H9 (cell line): ENCODE results near the gene TCF7L2. TPM values are rescaled to one million over a fixed set of nuclear protein-coding genes. Genes with fewer than 3 reads are reported as not detected.
"Not testable (repeated sequence)": the region's sequence is repeated elsewhere in the genome, so short reads cannot be mapped to it uniquely, and the experiment has no call there.

Source experiments
- DNase-seq: peaks from one replicate; pipeline ENCODE4 v3.0.0-alpha.2; 2017
- H2AFZ ChIP-seq: one replicate; pipeline ENCODE4 v1.6.1; 2013; ENCODE audit warnings: mild to moderate bottlenecking, low read length, control low read depth, moderate library complexity
- H2AK5ac ChIP-seq: 2 replicates; pipeline ENCODE4 v1.6.1; 2013; ENCODE audit warnings: low read length, control low read depth, mixed read lengths; ENCODE audit not compliant: insufficient read length
- H2BK120ac ChIP-seq: one replicate; pipeline ENCODE4 v1.6.1; 2013; ENCODE audit warnings: low read depth, mild to moderate bottlenecking, low read length, control low read depth, inconsistent platforms; ENCODE audit not compliant: poor library complexity, severe bottlenecking
- H2BK12ac ChIP-seq: 2 replicates; pipeline ENCODE4 v1.6.1; 2013; ENCODE audit warnings: low read length, control low read depth, mixed read lengths, low read depth; ENCODE audit not compliant: insufficient read length
- H2BK15ac ChIP-seq: 2 replicates; pipeline ENCODE4 v1.6.1; 2013; ENCODE audit warnings: low read depth, low read length, control low read depth
- H2BK20ac ChIP-seq: one replicate; pipeline ENCODE4 v1.6.1; 2013; ENCODE audit warnings: low read depth, mild to moderate bottlenecking, low read length, control low read depth, inconsistent platforms; ENCODE audit not compliant: poor library complexity, severe bottlenecking
- H2BK5ac ChIP-seq: 2 replicates; pipeline ENCODE4 v1.6.1; 2013; ENCODE audit warnings: low read length, control low read depth, mixed read lengths; ENCODE audit not compliant: insufficient read length
- H3K14ac ChIP-seq: 2 replicates; pipeline ENCODE4 v1.6.1; 2013; ENCODE audit warnings: low read length, control low read depth; ENCODE audit not compliant: insufficient read depth
- H3K18ac ChIP-seq: 2 replicates; pipeline ENCODE4 v1.6.1; 2013; ENCODE audit warnings: low read depth, mild to moderate bottlenecking, mixed read lengths, low read length, control low read depth; ENCODE audit not compliant: insufficient read length
- H3K23ac ChIP-seq: 2 replicates; pipeline ENCODE4 v1.6.1; 2013; ENCODE audit warnings: low read length, control low read depth, mixed read lengths, low read depth; ENCODE audit not compliant: insufficient read length
- H3K23me2 ChIP-seq: 2 replicates; pipeline ENCODE4 v1.6.1; 2013; ENCODE audit warnings: low read depth, mild to moderate bottlenecking, mixed read lengths, low read length, control low read depth; ENCODE audit not compliant: insufficient read length, poor library complexity, severe bottlenecking
- H3K27ac ChIP-seq: 2 replicates; pipeline ENCODE4 v1.5.1; 2013; ENCODE audit warnings: low read length, control low read depth, mixed read lengths, low read depth; ENCODE audit not compliant: insufficient read length
- H3K27me3 ChIP-seq: 2 replicates; pipeline ENCODE4 v1.6.1; 2013; ENCODE audit warnings: low read length, control low read depth, inconsistent platforms; ENCODE audit not compliant: insufficient read depth
- H3K4ac ChIP-seq: 2 replicates; pipeline ENCODE4 v1.6.1; 2013; ENCODE audit warnings: low read depth, mild to moderate bottlenecking, control low read depth, inconsistent platforms, low read length, moderate library complexity
- H3K4me1 ChIP-seq: 2 replicates; pipeline ENCODE4 v1.6.1; 2013; ENCODE audit warnings: low read length, control low read depth, inconsistent platforms; ENCODE audit not compliant: insufficient read depth
- H3K4me2 ChIP-seq: 2 replicates; pipeline ENCODE4 v1.6.1; 2013; ENCODE audit warnings: low read length, control low read depth, mixed read lengths; ENCODE audit not compliant: insufficient read length, insufficient read depth
- H3K56ac ChIP-seq: 2 replicates; pipeline ENCODE4 v1.6.1; 2013; ENCODE audit warnings: low read depth, mild to moderate bottlenecking, mixed read lengths, low read length, control low read depth; ENCODE audit not compliant: insufficient read length
- H3K79me1 ChIP-seq: 2 replicates; pipeline ENCODE4 v1.6.1; 2013; ENCODE audit warnings: low read depth, mild to moderate bottlenecking, moderate library complexity, low read length, control low read depth, inconsistent platforms; ENCODE audit not compliant: insufficient read depth, poor library complexity, severe bottlenecking
- H3K79me2 ChIP-seq: 2 replicates; pipeline ENCODE4 v1.6.1; 2013; ENCODE audit warnings: low read length, control low read depth, inconsistent platforms; ENCODE audit not compliant: insufficient read depth
- H3K9ac ChIP-seq: 2 replicates; pipeline ENCODE4 v1.6.1; 2013; ENCODE audit warnings: low read length, control low read depth, mixed read lengths; ENCODE audit not compliant: insufficient read length; ENCODE audit errors: extremely low read depth
- H3K9me3 ChIP-seq: one replicate; pipeline ENCODE4 v1.6.1; 2013; ENCODE audit warnings: low read depth, low read length, inconsistent platforms; ENCODE audit not compliant: control insufficient read depth
- H3T11ph ChIP-seq: one replicate; pipeline ENCODE4 v1.6.1; 2013; ENCODE audit warnings: mild to moderate bottlenecking, low read length, control low read depth, inconsistent platforms
- H4K20me1 ChIP-seq: one replicate; pipeline ENCODE4 v1.6.1; 2013; ENCODE audit not compliant: control insufficient read depth, insufficient read length, insufficient read depth
- H4K5ac ChIP-seq: 2 replicates; pipeline ENCODE4 v1.6.1; 2013; ENCODE audit warnings: low read depth, mild to moderate bottlenecking, mixed read lengths, low read length, control low read depth; ENCODE audit not compliant: insufficient read length
- H4K8ac ChIP-seq: replicated peaks from 2 replicates; pipeline ENCODE4 v1.6.1; 2013; ENCODE audit warnings: low read length, control low read depth, mixed read lengths, low read depth; ENCODE audit not compliant: insufficient read length
- H4K91ac ChIP-seq: 2 replicates; pipeline ENCODE4 v1.6.1; 2013; ENCODE audit warnings: low read depth, mild to moderate bottlenecking, moderate library complexity, mixed read lengths, low read length, control low read depth; ENCODE audit not compliant: insufficient read length
- H3K27ac Mint-ChIP-seq, 3 experiments: 2 replicates in 2 of 3; 3 replicates in 1 of 3; pipeline ENCODE4 v1.8.0; 2020 to 2021; ENCODE audit warnings: mixed read lengths in 3 of 3, mild to moderate bottlenecking in 1 of 3, moderate library complexity in 1 of 3
- H3K27me3 Mint-ChIP-seq: 2 replicates; pipeline ENCODE4 v1.8.0; 2021; ENCODE audit warnings: low read depth, mild to moderate bottlenecking, moderate library complexity, mixed read lengths
- H3K36me3 Mint-ChIP-seq, 3 experiments: 2 replicates in 2 of 3; 3 replicates in 1 of 3; pipeline ENCODE4 v1.8.0; 2020 to 2021; ENCODE audit warnings: low read depth in 3 of 3, mixed read lengths in 3 of 3; ENCODE audit not compliant: insufficient read depth in 1 of 3
- H3K4me1 Mint-ChIP-seq, 2 experiments: 2 replicates each; pipeline ENCODE4 v1.8.0; 2020; ENCODE audit warnings: mixed read lengths in 2 of 2
- H3K4me3 Mint-ChIP-seq, 2 experiments: 2 replicates in 1 of 2; 3 replicates in 1 of 2; pipeline ENCODE4 v1.8.0; 2020 to 2021; ENCODE audit warnings: mild to moderate bottlenecking in 2 of 2, mixed read lengths in 2 of 2, moderate library complexity in 1 of 2
- H3K9me3 Mint-ChIP-seq, 2 experiments: 2 replicates in 1 of 2; 3 replicates in 1 of 2; pipeline ENCODE4 v1.8.0; 2020; ENCODE audit warnings: mild to moderate bottlenecking in 2 of 2, mixed read lengths in 2 of 2, moderate library complexity in 1 of 2
- WGBS: extraction: QIAGEN DNeasy Blood & Tissue Kit; methylation state at CpG from one replicate; pipeline ENCODE4 v1.1.7; 2013; ENCODE audit warnings: missing lambda C conversion rate, low lambda C conversion rate, mixed read lengths; ENCODE audit not compliant: insufficient read length; ENCODE audit errors: extremely low coverage; 5-methylcytosine and 5-hydroxymethylcytosine counted together
- total RNA-seq: library from RNA; stranded (reverse); gene quantifications from 2 replicates; pipeline ENCODE4 v1.2.1, GENCODE V29; 2021
- TF ChIP-seq, protein P1 (sequence below): fragments of 200-600 bp; sonication (generic); conservative IDR thresholded peaks from 3 replicates; pipeline ENCODE4 v1.8.0; 2021; ENCODE audit warnings: antibody characterized with exemption, mild to moderate bottlenecking

TCF7L2 gene
- total RNA-seq, 1 experiment from 2014 or later: 71.1 TPM

DNA sequence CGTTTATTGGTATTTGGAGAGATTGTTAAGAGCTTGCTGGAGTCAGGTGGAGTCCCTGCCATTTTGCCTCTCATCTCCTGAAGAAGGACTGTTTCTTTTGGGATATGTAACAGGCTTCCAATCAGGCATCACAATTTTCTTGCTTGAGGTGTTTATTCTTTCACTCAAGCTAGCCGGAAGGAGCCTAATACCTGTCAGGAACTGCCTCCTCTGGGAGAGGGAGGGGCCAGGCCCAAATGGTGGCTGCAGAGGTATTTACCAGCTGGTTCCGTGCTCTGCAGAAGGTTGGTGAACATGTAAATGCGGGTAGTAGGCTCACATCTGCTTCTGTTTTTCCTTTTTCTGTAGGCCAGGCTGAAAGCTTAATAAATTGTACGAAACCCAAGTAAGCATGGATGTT, 114.0 kb downstream of the TCF7L2 start:
- TF ChIP-seq, protein P1, sequence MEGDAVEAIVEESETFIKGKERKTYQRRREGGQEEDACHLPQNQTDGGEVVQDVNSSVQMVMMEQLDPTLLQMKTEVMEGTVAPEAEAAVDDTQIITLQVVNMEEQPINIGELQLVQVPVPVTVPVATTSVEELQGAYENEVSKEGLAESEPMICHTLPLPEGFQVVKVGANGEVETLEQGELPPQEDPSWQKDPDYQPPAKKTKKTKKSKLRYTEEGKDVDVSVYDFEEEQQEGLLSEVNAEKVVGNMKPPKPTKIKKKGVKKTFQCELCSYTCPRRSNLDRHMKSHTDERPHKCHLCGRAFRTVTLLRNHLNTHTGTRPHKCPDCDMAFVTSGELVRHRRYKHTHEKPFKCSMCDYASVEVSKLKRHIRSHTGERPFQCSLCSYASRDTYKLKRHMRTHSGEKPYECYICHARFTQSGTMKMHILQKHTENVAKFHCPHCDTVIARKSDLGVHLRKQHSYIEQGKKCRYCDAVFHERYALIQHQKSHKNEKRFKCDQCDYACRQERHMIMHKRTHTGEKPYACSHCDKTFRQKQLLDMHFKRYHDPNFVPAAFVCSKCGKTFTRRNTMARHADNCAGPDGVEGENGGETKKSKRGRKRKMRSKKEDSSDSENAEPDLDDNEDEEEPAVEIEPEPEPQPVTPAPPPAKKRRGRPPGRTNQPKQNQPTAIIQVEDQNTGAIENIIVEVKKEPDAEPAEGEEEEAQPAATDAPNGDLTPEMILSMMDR: no peak
- H3K18ac ChIP-seq: no peak overlapping the region
- H3K36me3 Mint-ChIP-seq: peaks cover 6 to 34% (median 18%) of the 10 kb centered on the region in 3 experiments
- no peak overlapping the region for H3K23ac ChIP-seq
- peak overlapping the region; percentile 2 to 43 (median 3); a peak in 5 of 7 replicates for H3K27ac Mint-ChIP-seq
- no peak overlapping the region for H2BK120ac ChIP-seq
- H4K8ac ChIP-seq: no peak overlapping the region
- no peak overlapping the region for H3K14ac ChIP-seq
- peaks cover 21% of the 10 kb centered on the region; the same call in 1 of the 2 replicates for H3K4me1 ChIP-seq
- peaks cover 6 to 40% of the 10 kb centered on the region in 2 experiments for H3K4me1 Mint-ChIP-seq
- peaks cover 26% of the 10 kb centered on the region; the same call in 1 of the 2 replicates for H3K79me2 ChIP-seq
- no peak overlapping the region for H3T11ph ChIP-seq
- WGBS: no CpG with 5 or more reads among the region's 5 CpGs
- no peak overlapping the region for H3K56ac ChIP-seq
- no peak overlapping the region for H2BK20ac ChIP-seq
- H3K79me1 ChIP-seq: peaks cover 12% of the 10 kb centered on the region
- DNase-seq: no peak
- no peak overlapping the region for H2BK5ac ChIP-seq
- no peak overlapping the region for H3K27ac ChIP-seq
- H3K4me3 Mint-ChIP-seq: no peak overlapping the region
- no peak overlapping the region for H2BK15ac ChIP-seq
- H3K4me2 ChIP-seq: no peak overlapping the region
- no peak overlapping the region for H2AFZ ChIP-seq
- H4K91ac ChIP-seq: no peak overlapping the region
- no peak overlapping the region for H3K4ac ChIP-seq
- no peak overlapping the region for H3K9ac ChIP-seq
- H3K27me3 Mint-ChIP-seq: no peaks in the 10 kb centered on the region
- H3K23me2 ChIP-seq: no peaks in the 10 kb centered on the region
- H2AK5ac ChIP-seq: no peak overlapping the region
- H3K9me3 Mint-ChIP-seq: no peaks in the 10 kb centered on the region
- H2BK12ac ChIP-seq: no peak overlapping the region
- H3K9me3 ChIP-seq: no peaks in the 10 kb centered on the region
- no peaks in the 10 kb centered on the region for H4K20me1 ChIP-seq
- no peak overlapping the region for H4K5ac ChIP-seq
- H3K27me3 ChIP-seq: no peaks in the 10 kb centered on the region

DNA sequence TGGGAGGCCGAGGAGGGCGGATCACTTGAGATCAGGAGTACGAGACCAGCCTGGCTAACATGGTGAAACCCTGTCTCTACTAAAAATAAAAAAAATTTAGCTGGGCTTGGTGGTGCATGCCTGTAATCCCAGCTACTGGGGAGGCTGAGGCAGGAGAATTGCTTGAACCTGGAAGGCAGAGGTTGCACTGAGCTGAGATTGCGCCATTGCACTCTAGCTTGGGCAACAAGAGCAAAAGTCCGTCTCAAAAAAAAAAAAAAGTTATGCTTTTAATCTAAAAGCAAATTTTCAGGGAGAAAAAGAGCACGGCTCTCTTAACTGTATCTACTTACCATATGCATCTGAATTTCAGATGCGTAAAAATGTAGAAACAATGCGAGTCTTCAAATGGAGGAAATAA, 116.1 kb downstream of the TCF7L2 start:
- not testable (repeated sequence) for H3K4me2 ChIP-seq, DNase-seq, H3K9me3 ChIP-seq, H3K27me3 ChIP-seq, H3T11ph ChIP-seq, H3K27ac ChIP-seq, H3K9me3 Mint-ChIP-seq, H3K18ac ChIP-seq, H2BK12ac ChIP-seq, H2BK20ac ChIP-seq, H4K8ac ChIP-seq, H3K27ac Mint-ChIP-seq, H3K14ac ChIP-seq, H2BK5ac ChIP-seq, H3K4me3 Mint-ChIP-seq, H3K27me3 Mint-ChIP-seq, H4K91ac ChIP-seq, H3K56ac ChIP-seq, H3K4ac ChIP-seq, H4K20me1 ChIP-seq, H3K9ac ChIP-seq, H2BK120ac ChIP-seq, H2AK5ac ChIP-seq, H3K23ac ChIP-seq, H2BK15ac ChIP-seq, H3K23me2 ChIP-seq, H4K5ac ChIP-seq, H2AFZ ChIP-seq
- H3K4me1 ChIP-seq: peaks cover 15% of the 10 kb centered on the region; the same call in 1 of the 2 replicates
- Mint-ChIP-seq H3K36me3 (peaks cover 15 to 44% (median 29%) of the 10 kb centered on the region in 3 experiments), H3K4me1 (peaks cover 21 to 41% of the 10 kb centered on the region in 2 experiments)
- WGBS: no CpG with 5 or more reads among the region's 8 CpGs
- H3K79me2 ChIP-seq: peaks cover 19% of the 10 kb centered on the region; the same call in 1 of the 2 replicates
- H3K79me1 ChIP-seq: peaks cover 14% of the 10 kb centered on the region
